Measurements from ENCODE around the gene R3HDM4.
"Not testable (repeated sequence)": the region's sequence is repeated elsewhere in the genome, so short reads cannot be mapped to it uniquely, and the experiment has no call there.

Gene R3HDM4

GRCh38 chr19:858284-858683, 54.7 kb downstream of the R3HDM4 start:
- no peak for DNase-seq (ENCODE audit: low spot score)

- no peak for DNase-seq (ENCODE audit: low spot score)
Observed at GRCh38 chr19:855566-856120, 57.4 kb downstream of the R3HDM4 start.

DNA sequence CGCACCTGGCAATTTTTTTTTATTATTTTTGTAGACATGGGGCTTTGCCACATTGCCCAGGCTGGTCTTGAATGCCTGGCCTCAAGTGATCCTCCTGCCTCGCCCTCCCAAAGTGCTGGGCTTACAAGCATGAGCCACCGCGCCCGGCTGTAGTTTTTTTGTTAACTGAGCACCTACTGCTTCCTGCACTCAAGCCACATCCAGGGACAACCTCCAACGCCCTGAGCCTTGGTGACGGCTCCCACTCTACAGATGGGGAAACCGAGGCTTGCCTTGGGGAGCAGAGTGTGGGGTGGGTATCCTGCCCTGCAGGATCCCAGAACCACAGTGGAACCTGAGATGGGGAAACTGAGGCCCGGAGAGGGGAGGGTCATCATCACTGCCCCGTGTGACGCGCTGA, 57.9 kb downstream of the R3HDM4 start:
- no peak for DNase-seq (ENCODE audit: low spot score)

DNA sequence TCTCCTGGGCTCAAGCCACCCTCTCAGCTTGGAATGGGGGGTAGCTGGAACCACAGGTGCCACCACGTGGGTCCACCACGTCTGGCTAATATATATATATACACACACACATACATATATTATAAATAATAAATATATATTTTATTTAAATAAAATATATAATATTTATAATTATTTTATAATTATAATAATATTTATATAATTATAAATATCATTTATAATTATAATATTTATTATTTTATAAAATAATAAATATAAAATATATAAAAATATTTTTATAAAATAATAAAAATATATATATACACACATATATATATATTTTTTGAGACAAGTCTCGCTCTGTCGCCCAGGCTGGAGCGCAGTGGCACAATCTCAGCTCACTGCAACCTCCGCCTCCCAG, 58.5 kb downstream of the R3HDM4 start:
- no peak for DNase-seq (ENCODE audit: low spot score)

- DNase-seq (ENCODE audit: low spot score), result not testable (repeated sequence)
Observed at GRCh38 chr19:853614-854220, 59.3 kb downstream of the R3HDM4 start.

DNA sequence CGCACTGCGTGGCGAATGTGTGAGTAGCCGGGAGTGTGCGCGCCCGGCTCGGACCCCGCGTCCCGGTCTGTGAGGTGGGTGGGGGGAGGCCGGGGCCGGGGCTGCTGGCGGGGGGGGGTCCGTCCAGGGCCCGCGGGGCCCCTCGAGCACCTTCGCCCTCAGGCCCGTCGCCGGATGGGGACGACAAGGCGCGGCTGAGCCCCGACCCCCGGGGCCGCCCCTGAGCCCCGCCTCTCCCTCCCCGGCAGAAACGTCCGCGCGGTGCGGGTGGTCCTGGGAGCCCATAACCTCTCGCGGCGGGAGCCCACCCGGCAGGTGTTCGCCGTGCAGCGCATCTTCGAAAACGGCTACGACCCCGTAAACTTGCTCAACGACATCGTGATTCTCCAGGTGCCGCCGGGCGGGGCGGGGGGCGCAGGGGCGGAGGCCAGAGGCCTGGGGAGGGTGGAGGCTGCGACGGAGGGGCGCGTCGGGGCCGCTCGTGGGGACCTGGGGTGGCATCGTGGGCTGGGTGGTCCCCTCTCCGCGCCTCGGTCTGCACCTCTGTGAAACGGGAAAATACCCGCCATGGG, 59.9 kb downstream of the R3HDM4 start:
- no peak for DNase-seq (ENCODE audit: low spot score)

DNA sequence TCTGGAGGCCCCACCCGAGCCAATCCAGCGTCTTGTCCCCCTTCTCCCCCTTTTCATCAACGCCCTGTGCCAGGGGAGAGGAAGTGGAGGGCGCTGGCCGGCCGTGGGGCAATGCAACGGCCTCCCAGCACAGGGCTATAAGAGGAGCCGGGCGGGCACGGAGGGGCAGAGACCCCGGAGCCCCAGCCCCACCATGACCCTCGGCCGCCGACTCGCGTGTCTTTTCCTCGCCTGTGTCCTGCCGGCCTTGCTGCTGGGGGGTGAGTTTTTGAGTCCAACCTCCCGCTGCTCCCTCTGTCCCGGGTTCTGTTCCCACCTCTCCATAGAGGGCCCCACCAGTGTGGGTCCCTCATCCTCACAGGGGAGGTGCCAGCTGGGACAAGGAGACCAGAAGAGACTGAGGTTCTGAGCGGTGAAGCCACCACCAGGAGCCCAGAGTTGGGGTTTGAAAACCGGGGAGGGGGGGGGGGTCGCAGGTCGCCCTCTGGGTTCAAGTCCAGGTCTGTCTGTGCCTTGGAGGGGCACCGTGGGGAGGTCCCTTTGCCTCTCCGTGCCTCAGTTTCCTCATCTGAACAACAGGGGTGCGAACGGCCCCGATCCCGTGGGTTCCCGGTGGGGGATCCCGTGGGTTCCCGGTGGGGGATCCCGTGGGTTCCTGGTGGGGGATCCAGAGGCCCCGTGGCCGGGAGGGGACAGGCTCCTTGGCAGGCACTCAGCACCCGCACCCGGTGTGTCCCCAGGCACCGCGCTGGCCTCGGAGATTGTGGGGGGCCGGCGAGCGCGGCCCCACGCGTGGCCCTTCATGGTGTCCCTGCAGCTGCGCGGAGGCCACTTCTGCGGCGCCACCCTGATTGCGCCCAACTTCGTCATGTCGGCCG, 60.6 kb downstream of the R3HDM4 start, which contains the start of gene ELANE:
Gene ELANE (plus strand): TSS at position 168 of the 878 bp plus-strand sequence. CDS start 26 bp downstream, at position 194.
- DNase-seq (ENCODE audit: low spot score), result no peak

DNA sequence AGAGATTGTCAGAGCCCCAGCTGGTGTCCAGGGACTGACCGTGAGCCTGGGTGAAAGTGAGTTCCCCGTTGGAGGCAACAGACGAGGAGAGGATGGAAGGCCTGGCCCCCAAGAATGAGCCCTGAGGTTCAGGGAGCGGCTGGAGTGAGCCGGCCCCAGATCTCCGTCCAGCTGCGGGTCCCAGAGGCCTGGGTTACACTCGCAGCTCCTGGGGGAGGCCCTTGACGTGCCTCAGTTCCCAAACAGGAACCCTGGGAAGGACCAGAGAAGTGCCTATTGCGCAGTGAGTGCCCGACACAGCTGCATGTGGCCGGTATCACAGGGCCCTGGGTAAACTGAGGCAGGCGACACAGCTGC, 62.1 kb downstream of the R3HDM4 start:
- no peak for DNase-seq (ENCODE audit: low spot score)

- peak; percentile 69 for DNase-seq (ENCODE audit: low spot score)
Observed at GRCh38 chr19:850221-850978, 62.6 kb downstream of the R3HDM4 start.

DNA sequence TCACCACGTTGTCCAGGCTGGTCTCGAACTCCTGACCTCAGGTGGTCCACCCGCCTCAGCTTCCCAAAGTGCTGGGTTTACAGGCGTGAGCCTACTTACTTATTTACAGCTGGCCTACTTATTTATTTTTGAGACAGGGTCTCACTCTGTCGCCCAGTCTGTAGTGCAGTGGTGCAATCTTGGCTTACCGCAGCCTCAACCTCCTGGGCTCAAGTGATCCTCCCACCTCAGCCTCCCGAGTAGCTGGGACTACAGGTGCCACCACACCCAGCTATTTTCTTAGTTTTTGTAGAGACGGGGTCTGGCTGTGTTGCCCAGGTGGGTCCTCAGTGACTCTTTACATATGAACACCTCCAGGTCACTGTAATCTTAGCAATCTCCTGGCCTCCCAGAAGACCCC, 63.8 kb downstream of the R3HDM4 start:
- not testable (repeated sequence) for DNase-seq (ENCODE audit: low spot score)

DNA sequence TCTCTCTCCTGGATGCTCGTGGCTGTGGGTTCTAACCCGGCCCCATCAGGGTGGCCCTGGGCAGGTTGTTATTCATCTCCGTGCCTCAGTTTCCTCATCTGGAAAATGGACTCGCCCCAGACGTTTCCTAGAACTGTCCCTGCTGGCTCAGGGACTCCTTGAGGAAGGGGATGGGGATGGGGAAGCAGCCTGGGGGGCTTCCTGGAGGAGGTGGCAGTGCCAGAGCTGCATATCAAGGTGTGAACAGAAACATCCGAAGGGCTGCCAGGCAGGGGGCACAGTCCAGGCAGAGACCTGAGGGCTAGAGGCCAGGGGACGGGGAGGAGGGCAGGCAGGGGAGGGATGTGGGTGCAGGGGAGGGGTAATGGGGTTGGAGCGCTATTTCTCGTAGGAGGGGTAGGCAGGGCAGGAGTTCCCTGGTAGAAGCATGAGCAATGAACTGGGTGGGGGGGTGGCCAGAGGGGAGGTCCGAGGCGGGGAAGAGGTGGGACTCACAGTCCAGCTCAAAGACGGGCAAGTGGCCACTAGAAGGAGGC, 64.6 kb downstream of the R3HDM4 start:
- no peak for DNase-seq (ENCODE audit: low spot score)

Data from D341Med (cell line).